BLaER1 (cell line): Measurements from ENCODE around the gene IL4.

Source experiments
- H3K27ac ChIP-seq: shearing (Covaris generic); formaldehyde crosslinking; 2 replicates; pipeline ENCODE4 v1.8.1; 2022
- H3K27me3 ChIP-seq: shearing (Covaris generic); formaldehyde crosslinking; 2 replicates; pipeline ENCODE4 v1.8.1; 2022
- H3K36me3 ChIP-seq: shearing (Covaris generic); formaldehyde crosslinking; 2 replicates; pipeline ENCODE4 v1.8.1; 2022
- H3K4me1 ChIP-seq: shearing (Covaris generic); formaldehyde crosslinking; 2 replicates; pipeline ENCODE4 v1.8.1; 2022
- H3K4me2 ChIP-seq: shearing (Covaris generic); formaldehyde crosslinking; 2 replicates; pipeline ENCODE4 v1.8.1; 2022
- H3K4me3 ChIP-seq: shearing (Covaris generic); formaldehyde crosslinking; 2 replicates; pipeline ENCODE4 v1.8.1; 2022
- H3K9ac ChIP-seq: shearing (Covaris generic); formaldehyde crosslinking; 2 replicates; pipeline ENCODE4 v1.8.1; 2022
- H3K9me3 ChIP-seq: shearing (Covaris generic); formaldehyde crosslinking; 2 replicates; pipeline ENCODE4 v1.8.1; 2022
- H4K20me1 ChIP-seq: shearing (Covaris generic); formaldehyde crosslinking; 2 replicates; pipeline ENCODE4 v1.8.1; 2022
- Cebpa-rat ChIP-seq: shearing (Covaris generic); IDR thresholded peaks from 2 replicates; pipeline ENCODE4 v1.8.1; 2022

IL4 gene

DNA sequence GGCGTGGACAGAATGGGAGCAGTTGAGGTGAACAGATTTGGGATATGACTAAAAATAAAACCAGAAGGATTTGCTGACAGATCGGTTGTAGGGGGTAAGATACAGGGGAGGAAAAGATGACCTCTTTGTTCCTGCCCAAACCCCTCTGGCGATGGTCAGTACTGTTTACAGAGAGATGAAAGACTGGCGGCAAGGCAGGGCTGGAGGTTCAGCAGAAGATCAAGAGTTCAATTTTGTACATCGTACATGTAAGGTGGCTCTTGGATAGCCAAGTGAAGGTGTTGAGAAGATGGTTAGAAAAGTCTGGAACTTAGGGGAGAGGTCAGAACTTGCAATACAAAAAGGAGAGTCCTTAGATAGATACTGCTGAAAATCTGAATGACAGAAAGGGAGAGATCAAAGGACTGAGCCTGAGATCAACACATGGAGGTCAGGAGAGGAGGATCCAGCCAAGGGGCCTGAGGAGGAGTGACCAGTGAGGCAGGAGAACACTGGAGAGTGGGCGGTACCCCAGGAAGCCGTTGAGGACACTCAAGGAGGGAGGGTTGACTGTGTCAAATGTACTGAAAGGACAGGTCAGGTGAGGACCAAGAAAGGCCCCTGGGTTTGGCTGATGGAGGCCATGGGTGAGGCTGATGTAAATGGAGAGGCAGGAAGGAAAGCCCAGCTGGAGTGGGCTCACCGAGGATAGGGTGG lies 7.1 kb downstream of the IL4 start:
- TF ChIP-seq Cebpa-rat, result no peak
- no peaks in the 10 kb centered on the region for H3K36me3 ChIP-seq
- H3K4me3 ChIP-seq, result no peak overlapping the region
- no peaks in the 10 kb centered on the region for H3K27me3 ChIP-seq
- H3K9ac ChIP-seq, result no peak overlapping the region
- no peak overlapping the region for H3K27ac ChIP-seq
- H4K20me1 ChIP-seq, result no peaks in the 10 kb centered on the region
- peaks cover 28% of the 10 kb centered on the region for H3K4me1 ChIP-seq
- H3K4me2 ChIP-seq, result peak overlapping the region; percentile 2; the same call in 1 of the 2 replicates
- no peaks in the 10 kb centered on the region for H3K9me3 ChIP-seq

DNA sequence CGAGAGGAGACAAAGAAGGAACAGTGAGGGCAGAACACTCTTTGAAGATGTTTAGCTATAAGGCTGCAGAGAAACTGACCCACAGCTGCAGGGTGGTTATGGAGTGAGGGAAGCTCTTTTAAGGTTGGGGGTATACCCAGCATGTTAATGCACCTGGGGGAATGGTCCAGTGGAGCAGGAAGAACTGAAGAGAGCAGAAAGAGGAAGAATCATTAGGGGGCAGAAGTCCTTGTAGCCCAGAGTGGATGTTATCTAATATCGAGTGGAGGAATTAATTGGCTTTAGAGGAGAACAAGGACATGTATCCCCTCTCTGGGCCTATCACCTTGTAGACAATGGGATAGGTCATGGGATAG lies 7.7 kb downstream of the IL4 start:
- Histone ChIP-seq H3K9me3 (no peaks in the 10 kb centered on the region), H4K20me1 (no peaks in the 10 kb centered on the region), H3K4me1 (peaks cover 30% of the 10 kb centered on the region), H3K27me3 (no peaks in the 10 kb centered on the region), H3K4me2 (peak overlapping the region; percentile 2; the same call in 1 of the 2 replicates), H3K4me3 (no peak overlapping the region), H3K9ac (no peak overlapping the region), H3K36me3 (no peaks in the 10 kb centered on the region), H3K27ac (no peak overlapping the region)
- no peak for TF ChIP-seq Cebpa-rat

DNA sequence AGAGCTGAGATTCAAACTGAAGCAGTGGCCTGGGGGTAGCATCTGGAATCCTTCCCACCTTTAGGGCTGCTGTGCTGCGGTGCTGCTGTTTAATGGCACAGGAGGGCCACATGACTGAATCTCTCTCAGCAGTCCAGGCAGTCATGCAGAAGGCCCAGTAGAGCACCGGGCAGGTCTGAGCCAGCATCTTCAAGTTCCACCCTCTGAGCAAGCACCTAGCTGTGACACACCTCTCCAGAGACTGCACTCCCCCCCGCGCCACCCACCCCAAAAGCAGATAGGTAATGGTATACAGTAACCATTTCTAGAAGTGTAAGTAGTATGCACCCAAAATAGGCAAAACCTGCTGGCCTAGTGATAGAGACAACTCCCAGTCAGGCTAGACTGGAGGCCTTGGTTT lies 8.2 kb downstream of the IL4 start:
- H3K27ac ChIP-seq, result no peak overlapping the region
- no peak overlapping the region for H3K9ac ChIP-seq
- no peak overlapping the region for H3K4me2 ChIP-seq
- no peak for TF ChIP-seq Cebpa-rat
- no peak overlapping the region for H3K4me3 ChIP-seq
- no peaks in the 10 kb centered on the region for H3K27me3 ChIP-seq
- no peaks in the 10 kb centered on the region for H3K9me3 ChIP-seq
- H3K36me3 ChIP-seq, result no peaks in the 10 kb centered on the region
- peaks cover 30% of the 10 kb centered on the region for H3K4me1 ChIP-seq
- H4K20me1 ChIP-seq, result no peaks in the 10 kb centered on the region

DNA sequence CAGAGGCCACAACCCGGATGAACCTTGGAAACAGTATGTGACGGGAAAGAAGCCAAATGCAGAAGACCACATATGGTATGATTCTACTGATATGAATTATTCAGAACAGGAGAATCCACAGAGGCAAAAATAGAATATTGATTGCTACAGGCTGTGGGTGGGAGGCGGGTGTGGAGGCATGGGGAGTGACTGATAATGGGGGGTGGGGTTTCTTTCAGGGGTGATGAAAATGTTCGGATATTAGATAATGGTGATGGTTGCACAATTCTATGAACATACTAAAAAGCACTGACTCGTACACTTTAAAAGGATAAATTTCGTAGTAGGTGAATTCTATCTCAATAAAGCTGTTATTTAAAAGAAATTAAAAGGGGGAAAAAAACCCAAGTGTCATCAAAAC lies 10.7 kb downstream of the IL4 start:
- no peak overlapping the region for H3K4me3 ChIP-seq
- no peak for TF ChIP-seq Cebpa-rat
- peak overlapping the region; percentile 62 for H3K4me2 ChIP-seq
- no peaks in the 10 kb centered on the region for H4K20me1 ChIP-seq
- H3K4me1 ChIP-seq, result peaks cover 44% of the 10 kb centered on the region
- no peaks in the 10 kb centered on the region for H3K36me3 ChIP-seq
- H3K9me3 ChIP-seq, result no peaks in the 10 kb centered on the region
- no peaks in the 10 kb centered on the region for H3K27me3 ChIP-seq
- no peak overlapping the region for H3K9ac ChIP-seq
- no peak overlapping the region for H3K27ac ChIP-seq

- no peak overlapping the region for H3K4me3 ChIP-seq
- no peak for TF ChIP-seq Cebpa-rat
- H4K20me1 ChIP-seq, result no peaks in the 10 kb centered on the region
- H3K36me3 ChIP-seq, result no peaks in the 10 kb centered on the region
- H3K4me1 ChIP-seq, result peaks cover 44% of the 10 kb centered on the region
- H3K27me3 ChIP-seq, result no peaks in the 10 kb centered on the region
- H3K4me2 ChIP-seq, result peak overlapping the region; percentile 62
- H3K9me3 ChIP-seq, result no peaks in the 10 kb centered on the region
- no peak overlapping the region for H3K9ac ChIP-seq
- H3K27ac ChIP-seq, result no peak overlapping the region
Measured at GRCh38 chr5:132684922-132685720, 11.3 kb downstream of the IL4 start.

- Histone ChIP-seq H3K4me1 (peaks cover 42% of the 10 kb centered on the region), H3K4me2 (no peak overlapping the region), H3K4me3 (no peak overlapping the region), H3K9me3 (no peaks in the 10 kb centered on the region), H4K20me1 (no peaks in the 10 kb centered on the region), H3K9ac (no peak overlapping the region), H3K27me3 (no peaks in the 10 kb centered on the region), H3K36me3 (no peaks in the 10 kb centered on the region), H3K27ac (no peak overlapping the region)
- no peak for TF ChIP-seq Cebpa-rat
Measured at GRCh38 chr5:132686193-132686592, 12.4 kb downstream of the IL4 start.

- H3K4me2 ChIP-seq, result no peak overlapping the region
Measured at GRCh38 chr5:132687995-132688394, 14.2 kb downstream of the IL4 start.

GRCh38 chr5:132688536-132689339 lies 14.9 kb downstream of the IL4 start:
- TF ChIP-seq Cebpa-rat, result no peak
- H3K27ac ChIP-seq, result no peak overlapping the region

More at GRCh38 chr5:132687995-132688394, 14.2 kb downstream of the IL4 start:
- no peak for TF ChIP-seq Cebpa-rat
- Histone ChIP-seq H3K36me3 (no peaks in the 10 kb centered on the region), H3K9ac (no peak overlapping the region), H3K27ac (no peak overlapping the region), H4K20me1 (no peaks in the 10 kb centered on the region), H3K4me1 (peaks cover 36% of the 10 kb centered on the region), H3K4me3 (no peak overlapping the region), H3K27me3 (no peaks in the 10 kb centered on the region), H3K9me3 (no peaks in the 10 kb centered on the region)

GRCh38 chr5:132689513-132689912 lies 15.7 kb downstream of the IL4 start:
- no peak overlapping the region for H3K4me3 ChIP-seq
- no peaks in the 10 kb centered on the region for H3K9me3 ChIP-seq
- peaks cover 30% of the 10 kb centered on the region for H3K4me1 ChIP-seq
- no peak overlapping the region for H3K9ac ChIP-seq
- TF ChIP-seq Cebpa-rat, result no peak
- no peaks in the 10 kb centered on the region for H4K20me1 ChIP-seq
- no peaks in the 10 kb centered on the region for H3K27me3 ChIP-seq
- no peak overlapping the region for H3K27ac ChIP-seq
- H3K4me2 ChIP-seq, result no peak overlapping the region
- 0 out of 2 replicates have a peak, but pooled peaks cover 3% of the 10 kb centered on the region for H3K36me3 ChIP-seq

More at GRCh38 chr5:132688536-132689339, 14.9 kb downstream of the IL4 start:
- Histone ChIP-seq H3K9me3 (no peaks in the 10 kb centered on the region), H3K4me3 (no peak overlapping the region), H4K20me1 (no peaks in the 10 kb centered on the region), H3K9ac (no peak overlapping the region), H3K27me3 (no peaks in the 10 kb centered on the region), H3K36me3 (no peaks in the 10 kb centered on the region), H3K4me1 (peaks cover 36% of the 10 kb centered on the region), H3K4me2 (no peak overlapping the region)
